Measurements from ENCODE around the gene PRR13. TPM values are rescaled to one million over a fixed set of nuclear protein-coding genes. Genes with fewer than 3 reads are reported as not detected.

PRR13 gene
- total and polyA plus RNA-seq, 12 donors = 68.2 to 407 (median 129) TPM

DNA sequence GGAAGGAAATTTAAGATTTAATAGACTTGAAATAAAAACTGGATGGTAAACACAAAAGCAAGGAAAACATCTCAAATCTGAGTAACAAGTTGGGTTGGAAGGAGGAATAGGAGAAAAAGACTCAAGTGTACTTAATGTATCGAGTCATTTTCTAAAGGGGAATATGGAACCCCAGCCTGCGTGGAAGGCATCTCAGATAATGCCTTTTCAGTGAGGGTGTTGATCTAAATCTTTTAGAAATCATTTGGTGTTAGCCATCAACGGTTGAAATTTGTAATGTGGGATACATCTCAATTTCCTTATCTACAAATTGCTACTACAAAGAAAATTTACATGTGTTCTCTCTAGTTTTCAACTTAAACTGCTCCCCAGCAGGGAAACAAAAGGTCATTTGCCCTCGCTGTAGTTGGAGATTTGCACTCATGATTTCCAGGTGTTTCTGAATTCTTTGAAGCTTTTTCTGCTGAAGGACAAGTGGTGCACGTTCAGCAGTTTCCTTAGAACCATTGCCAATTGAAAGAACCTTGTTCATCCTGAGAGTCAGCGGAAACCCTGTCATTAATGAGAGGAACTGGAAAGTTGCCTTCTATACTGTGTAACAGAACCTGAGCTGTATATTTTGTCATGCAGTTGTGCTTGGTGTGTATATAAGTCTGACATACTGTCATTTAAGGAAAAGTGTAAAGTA, 12.6 kb downstream of the PRR13 start:
- H3K4me3 ChIP-seq = peak overlapping the region in 1 of 4 donors; percentile 92
- TF ChIP-seq, protein P1, sequence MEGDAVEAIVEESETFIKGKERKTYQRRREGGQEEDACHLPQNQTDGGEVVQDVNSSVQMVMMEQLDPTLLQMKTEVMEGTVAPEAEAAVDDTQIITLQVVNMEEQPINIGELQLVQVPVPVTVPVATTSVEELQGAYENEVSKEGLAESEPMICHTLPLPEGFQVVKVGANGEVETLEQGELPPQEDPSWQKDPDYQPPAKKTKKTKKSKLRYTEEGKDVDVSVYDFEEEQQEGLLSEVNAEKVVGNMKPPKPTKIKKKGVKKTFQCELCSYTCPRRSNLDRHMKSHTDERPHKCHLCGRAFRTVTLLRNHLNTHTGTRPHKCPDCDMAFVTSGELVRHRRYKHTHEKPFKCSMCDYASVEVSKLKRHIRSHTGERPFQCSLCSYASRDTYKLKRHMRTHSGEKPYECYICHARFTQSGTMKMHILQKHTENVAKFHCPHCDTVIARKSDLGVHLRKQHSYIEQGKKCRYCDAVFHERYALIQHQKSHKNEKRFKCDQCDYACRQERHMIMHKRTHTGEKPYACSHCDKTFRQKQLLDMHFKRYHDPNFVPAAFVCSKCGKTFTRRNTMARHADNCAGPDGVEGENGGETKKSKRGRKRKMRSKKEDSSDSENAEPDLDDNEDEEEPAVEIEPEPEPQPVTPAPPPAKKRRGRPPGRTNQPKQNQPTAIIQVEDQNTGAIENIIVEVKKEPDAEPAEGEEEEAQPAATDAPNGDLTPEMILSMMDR (IDR thresholded peaks at IDR 0.05) = no peak
- TF ChIP-seq POLR2A (IDR thresholded peaks at IDR 0.05) = no peak
- no peaks in the 10 kb centered on the region for H3K9me3 ChIP-seq (replicated peaks in 1 of 3)
- H3K4me1 ChIP-seq (replicated peaks in 1 of 2) = peaks cover 11 to 28% of the 10 kb centered on the region in 2 donors
- H3K27ac ChIP-seq = peak overlapping the region in 2 of 5 donors; percentile 68 to 95
- intact Hi-C loops (cut with DNase I) = loop anchor here in 1 of 2 donors (5.0 kb wide), 1 partner anchor 48 kb away; the partner anchor contains the start of gene TARBP2
- no peak for DNase-seq
- no peaks in the 10 kb centered on the region for H3K27me3 ChIP-seq
- peaks cover 0 to 52% of the 10 kb centered on the region in 2 donors for H3K36me3 ChIP-seq (replicated peaks in 1 of 2)
- 18 to 23% (median 20%) methylated on average over 6 of the region's 6 CpGs for WGBS, 4 donors

DNA sequence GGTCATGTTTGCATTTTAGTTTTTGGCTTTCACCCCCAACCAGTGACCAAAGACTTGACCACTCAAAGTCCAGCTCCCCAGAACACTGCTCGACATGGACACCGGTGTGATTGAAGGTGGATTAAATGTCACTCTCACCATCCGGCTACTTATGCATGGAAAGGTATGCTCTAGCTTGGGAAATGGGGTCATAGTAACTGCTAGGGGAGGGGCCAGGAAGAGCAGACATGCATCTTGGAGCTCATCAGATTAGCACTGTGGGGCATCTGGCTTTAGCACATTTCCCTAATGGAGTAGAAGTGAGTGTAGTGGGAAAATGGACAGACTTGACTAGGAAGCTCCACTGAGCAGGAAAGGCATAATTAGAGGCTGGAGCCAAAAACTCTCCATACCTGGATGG, 13.2 kb downstream of the PRR13 start:
- peak in 1 of 7 donors; percentile 19 for DNase-seq
- TF ChIP-seq POLR2A (IDR thresholded peaks at IDR 0.05) = no peak
- TF ChIP-seq, protein P1 (IDR thresholded peaks at IDR 0.05) = no peak
- Histone ChIP-seq H3K4me3 (no peak overlapping the region), H3K27ac (peak overlapping the region in 2 of 5 donors; percentile 9 to 68), H3K9me3 (replicated peaks in 1 of 3) (no peaks in the 10 kb centered on the region), H3K4me1 (replicated peaks in 1 of 2) (peaks cover 11 to 28% of the 10 kb centered on the region in 2 donors), H3K36me3 (replicated peaks in 1 of 2) (peaks cover 0 to 58% of the 10 kb centered on the region in 2 donors), H3K27me3 (no peaks in the 10 kb centered on the region)
- 23 to 37% (median 35%) methylated on average over 3 of the region's 3 CpGs for WGBS, 4 donors
- intact Hi-C loops (cut with DNase I) = loop anchor here in 1 of 2 donors (5.0 kb wide), 1 partner anchor 48 kb away; the partner anchor contains the start of gene TARBP2

DNA sequence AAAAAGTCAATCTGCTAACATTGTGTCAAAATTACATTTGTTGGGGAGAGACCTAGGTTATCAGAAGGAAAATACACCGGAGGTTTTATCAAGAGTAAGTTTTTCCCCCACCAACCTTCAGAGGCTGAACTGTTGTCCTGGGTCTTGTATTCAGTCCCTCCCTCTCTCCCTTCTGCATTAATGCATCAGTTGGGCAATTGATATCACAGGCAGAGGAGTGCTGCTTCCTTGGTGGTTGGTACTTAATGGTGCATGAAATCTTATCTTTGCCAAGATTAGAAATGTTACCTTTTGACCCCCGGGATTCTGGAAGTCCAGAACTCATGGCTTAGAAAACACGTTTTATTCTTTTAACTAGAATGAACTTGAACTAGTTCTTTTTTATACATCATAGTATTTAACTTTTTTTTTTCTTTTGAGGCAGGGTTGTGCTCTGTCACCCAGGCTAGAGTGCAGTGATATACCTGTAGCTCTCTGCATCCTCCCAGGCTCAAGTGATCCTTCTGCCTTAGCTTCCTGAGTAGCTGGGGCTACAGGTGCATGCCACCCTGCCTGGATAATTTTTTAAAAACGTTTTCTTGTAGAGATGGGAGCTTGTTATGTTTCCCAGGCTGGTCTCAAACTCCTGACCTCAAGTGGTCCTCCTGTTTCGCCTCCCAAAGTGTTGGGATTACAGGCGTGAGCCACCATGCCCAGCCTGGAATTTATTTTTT, 15.3 kb downstream of the PRR13 start:
- H3K27ac ChIP-seq = no peak overlapping the region
- TF ChIP-seq, protein P1 (IDR thresholded peaks at IDR 0.05) = no peak
- no peak for TF ChIP-seq POLR2A (IDR thresholded peaks at IDR 0.05)
- intact Hi-C loops (cut with DNase I) = no loop called here
- no peak overlapping the region for H3K4me3 ChIP-seq
- DNase-seq = no peak
- H3K36me3 ChIP-seq (replicated peaks in 1 of 2) = peaks cover 0 to 79% of the 10 kb centered on the region in 2 donors
- H3K4me1 ChIP-seq (replicated peaks in 1 of 2) = peaks cover 25 to 41% of the 10 kb centered on the region in 2 donors
- H3K27me3 ChIP-seq = no peaks in the 10 kb centered on the region
- 50 to 65% (median 63%) methylated on average over 6 of the region's 6 CpGs for WGBS, 4 donors
- no peaks in the 10 kb centered on the region for H3K9me3 ChIP-seq (replicated peaks in 1 of 3)

DNA sequence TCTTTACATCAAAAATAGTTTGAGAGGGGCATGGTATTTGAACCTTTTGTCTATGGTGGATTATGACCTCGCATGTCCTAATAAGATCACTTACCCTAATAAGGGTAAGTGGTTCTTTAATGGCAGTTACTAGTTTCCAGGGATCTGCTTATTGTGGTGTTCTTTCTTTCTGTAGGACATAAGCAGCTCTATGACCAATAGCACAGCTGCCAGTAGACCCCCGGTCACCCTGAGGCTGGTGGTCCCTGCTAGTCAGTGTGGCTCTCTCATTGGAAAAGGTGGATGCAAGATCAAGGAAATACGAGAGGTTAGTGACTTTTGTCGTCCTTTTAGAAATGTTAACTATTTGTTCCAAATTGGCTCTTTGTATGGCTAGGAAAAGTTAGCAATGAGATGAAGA, 17.6 kb downstream of the PRR13 start:
- DNase-seq = no peak
- intact Hi-C loops (cut with DNase I) = no loop called here
- H3K36me3 ChIP-seq (replicated peaks in 1 of 2) = peaks cover 0 to 100% of the 10 kb centered on the region in 2 donors
- no peak overlapping the region for H3K27ac ChIP-seq
- H3K9me3 ChIP-seq (replicated peaks in 1 of 3) = no peaks in the 10 kb centered on the region
- H3K4me1 ChIP-seq (replicated peaks in 1 of 2) = peaks cover 19 to 50% of the 10 kb centered on the region in 2 donors
- no peak for TF ChIP-seq POLR2A (IDR thresholded peaks at IDR 0.05)
- TF ChIP-seq, protein P1 (IDR thresholded peaks at IDR 0.05) = no peak
- WGBS, 4 donors = 64 to 66% (median 65%) methylated on average over 4 of the region's 4 CpGs
- no peak overlapping the region for H3K4me3 ChIP-seq
- no peaks in the 10 kb centered on the region for H3K27me3 ChIP-seq

All from adrenal gland (tissue), 12 donors.